Endodermal cell (in vitro differentiated cells): Measurements from ENCODE around the gene DOCK4. TPM values are rescaled to one million over a fixed set of nuclear protein-coding genes. Genes with fewer than 3 reads are reported as not detected.
A peak's percentile ranks its signal among the peaks of the same experiment; 100 is the strongest.

ENCODE experiments used
- DNase-seq: peaks from one replicate; pipeline ENCODE4 v3.0.0-alpha.2; 2017
- H3K27ac ChIP-seq: 2 replicates; pipeline ENCODE4 v1.5.1; 2013; ENCODE audit warnings: mild to moderate bottlenecking, low read depth, low read length, moderate library complexity
- H3K27me3 ChIP-seq: 2 replicates; pipeline ENCODE4 v1.6.1; 2013; ENCODE audit warnings: mild to moderate bottlenecking, low read length, moderate library complexity; ENCODE audit not compliant: insufficient read depth, control insufficient read depth, poor library complexity, severe bottlenecking
- H3K36me3 ChIP-seq: 2 replicates; pipeline ENCODE4 v1.7.0; 2013; ENCODE audit warnings: mild to moderate bottlenecking, low read length, moderate library complexity; ENCODE audit not compliant: control insufficient read depth, insufficient read depth
- H3K4me1 ChIP-seq: one replicate; pipeline ENCODE4 v1.7.0; 2013; ENCODE audit warnings: low read length; ENCODE audit not compliant: control insufficient read depth, insufficient read depth
- H3K4me3 ChIP-seq: 2 replicates; pipeline ENCODE4 v1.5.1; 2013; ENCODE audit warnings: mild to moderate bottlenecking, low read length, moderate library complexity
- H3K9ac ChIP-seq: 2 replicates; pipeline ENCODE4 v1.6.1; 2013; ENCODE audit warnings: mild to moderate bottlenecking, low read length, moderate library complexity; ENCODE audit not compliant: poor library complexity, severe bottlenecking; ENCODE audit errors: extremely low read depth
- H3K9me3 ChIP-seq: 2 replicates; pipeline ENCODE4 v1.6.1; 2013; ENCODE audit warnings: mild to moderate bottlenecking, low read length, moderate library complexity; ENCODE audit not compliant: control insufficient read depth
- H3K27ac Mint-ChIP-seq: 2 replicates; pipeline ENCODE4 v1.8.0; 2020; ENCODE audit warnings: mixed read lengths
- H3K27me3 Mint-ChIP-seq: 2 replicates; pipeline ENCODE4 v1.8.0; 2021; ENCODE audit warnings: mild to moderate bottlenecking, mixed read lengths; ENCODE audit not compliant: insufficient read depth
- H3K36me3 Mint-ChIP-seq: 2 replicates; pipeline ENCODE4 v1.8.0; 2020; ENCODE audit warnings: low read depth, mixed read lengths
- H3K4me1 Mint-ChIP-seq: 2 replicates; pipeline ENCODE4 v1.8.0; 2020; ENCODE audit warnings: mixed read lengths
- H3K4me3 Mint-ChIP-seq: 2 replicates; pipeline ENCODE4 v1.8.0; 2020; ENCODE audit warnings: mild to moderate bottlenecking, moderate library complexity, mixed read lengths
- H3K9me3 Mint-ChIP-seq: 2 replicates; pipeline ENCODE4 v1.8.0; 2020; ENCODE audit warnings: mild to moderate bottlenecking, mixed read lengths
- CTCF ChIP-seq: fragments of 200-600 bp; sonication (generic); conservative IDR thresholded peaks from 2 replicates; pipeline ENCODE4 v1.5.0; 2021; ENCODE audit warnings: antibody characterized with exemption, mild to moderate bottlenecking
- WGBS, 2 experiments: methylation state at CpG; one replicate each; pipeline versions ENCODE4 v1.1.5 to v1.1.7; 2013; ENCODE audit warnings: missing lambda C conversion rate in 2 of 2, mixed read lengths in 1 of 2; ENCODE audit not compliant: insufficient coverage in 1 of 2, insufficient read length in 1 of 2; 5-methylcytosine and 5-hydroxymethylcytosine counted together
- total RNA-seq, 2 donors: library from RNA; stranded (reverse); fragmentation: NEBNext Ultra II Directional in 1 of 2; extraction: Animal tissue kit (Norgen Biotek cat#: 25700) in 1 of 2; gene quantifications; 2 replicates in 1 of 2; 3 replicates in 1 of 2; pipeline ENCODE4 v1.2.1, GENCODE V29; 2021

DOCK4 gene
- total RNA-seq, 2 donors from 2014 or later = 11.2 to 15.3 TPM

GRCh38 chr7:112173568-112173905 lies 32.7 kb downstream of the DOCK4 start:
- H3K4me1 Mint-ChIP-seq = peaks cover 11% of the 10 kb centered on the region
- H3K4me3 Mint-ChIP-seq = no peak overlapping the region
- peaks cover 8% of the 10 kb centered on the region for H3K9me3 ChIP-seq
- TF ChIP-seq CTCF = no peak
- H3K9ac ChIP-seq = no peak overlapping the region
- no peaks in the 10 kb centered on the region for H3K27me3 Mint-ChIP-seq
- H3K4me1 ChIP-seq = no peaks in the 10 kb centered on the region
- H3K27ac Mint-ChIP-seq = no peak overlapping the region
- WGBS, 2 experiments = 84 to 91% methylated on average over 3 to 4 of the region's 4 CpGs
- no peaks in the 10 kb centered on the region for H3K9me3 Mint-ChIP-seq
- no peak overlapping the region for H3K4me3 ChIP-seq
- H3K36me3 ChIP-seq = no peaks in the 10 kb centered on the region
- H3K27me3 ChIP-seq = no peaks in the 10 kb centered on the region
- no peak for DNase-seq
- peak overlapping the region; percentile 59 for H3K27ac ChIP-seq
- H3K36me3 Mint-ChIP-seq = no peaks in the 10 kb centered on the region

- H3K27me3 Mint-ChIP-seq = no peaks in the 10 kb centered on the region
- DNase-seq = no peak
- 91 to 92% methylated on average over 5 to 8 of the region's 8 CpGs for WGBS, 2 experiments
- H3K9me3 ChIP-seq = peaks cover 8% of the 10 kb centered on the region
- H3K9ac ChIP-seq = no peak overlapping the region
- no peak overlapping the region for H3K4me3 ChIP-seq
- no peaks in the 10 kb centered on the region for H3K36me3 Mint-ChIP-seq
- H3K4me1 ChIP-seq = no peaks in the 10 kb centered on the region
- peaks cover 10% of the 10 kb centered on the region for H3K4me1 Mint-ChIP-seq
- H3K9me3 Mint-ChIP-seq = no peaks in the 10 kb centered on the region
- no peak overlapping the region for H3K27ac Mint-ChIP-seq
- H3K27ac ChIP-seq = peak overlapping the region; percentile 59
- H3K27me3 ChIP-seq = no peaks in the 10 kb centered on the region
- H3K36me3 ChIP-seq = no peaks in the 10 kb centered on the region
- TF ChIP-seq CTCF = no peak
- no peak overlapping the region for H3K4me3 Mint-ChIP-seq
Measured at GRCh38 chr7:112172870-112173567, 33.2 kb downstream of the DOCK4 start.

- WGBS, 2 experiments = 87 to 100% methylated on average over 1 of the region's 1 CpG
- no peaks in the 10 kb centered on the region for H3K36me3 Mint-ChIP-seq
Measured at GRCh38 chr7:112171673-112172072, 34.5 kb downstream of the DOCK4 start.

More at GRCh38 chr7:112171673-112172072, 34.5 kb downstream of the DOCK4 start:
- H3K27ac ChIP-seq = no peak overlapping the region
- H3K4me3 Mint-ChIP-seq = no peak overlapping the region
- DNase-seq = no peak
- H3K27me3 ChIP-seq = no peaks in the 10 kb centered on the region
- no peaks in the 10 kb centered on the region for H3K4me1 Mint-ChIP-seq
- no peaks in the 10 kb centered on the region for H3K4me1 ChIP-seq
- no peak overlapping the region for H3K27ac Mint-ChIP-seq
- no peaks in the 10 kb centered on the region for H3K36me3 ChIP-seq
- no peaks in the 10 kb centered on the region for H3K9me3 Mint-ChIP-seq
- H3K9ac ChIP-seq = no peak overlapping the region
- TF ChIP-seq CTCF = no peak
- no peak overlapping the region for H3K4me3 ChIP-seq
- peaks cover 8% of the 10 kb centered on the region for H3K9me3 ChIP-seq
- no peaks in the 10 kb centered on the region for H3K27me3 Mint-ChIP-seq
